WERI-Rb-1 (cell line): ENCODE results near the gene SH3TC2.

Experiments used
- DNase-seq: peaks from one replicate; pipeline ENCODE4 v3.0.0-alpha.2; 2020
- H3K27ac ChIP-seq: fragments of 250-450 bp; sonication (Bioruptor Pico); 2 replicates; pipeline ENCODE4 v1.5.1; 2020; ENCODE audit warnings: mild to moderate bottlenecking, moderate library complexity
- H3K27me3 ChIP-seq: fragments of 250-450 bp; sonication (Bioruptor Pico); 2 replicates; pipeline ENCODE4 v1.5.1; 2021; ENCODE audit warnings: mild to moderate bottlenecking, low read depth, moderate library complexity; ENCODE audit not compliant: insufficient read depth, severe bottlenecking
- H3K36me3 ChIP-seq: fragments of 250-450 bp; sonication (Bioruptor Pico); 2 replicates; pipeline ENCODE4 v1.5.1; 2020; ENCODE audit warnings: mild to moderate bottlenecking, moderate library complexity
- H3K4me3 ChIP-seq: 2 replicates; pipeline ENCODE4 v1.5.1; 2011; ENCODE audit warnings: low read depth, mild to moderate bottlenecking, control low read depth, low read length
- H3K9me3 ChIP-seq: fragments of 250-450 bp; sonication (Bioruptor Pico); 2 replicates; pipeline ENCODE4 v1.5.1; 2021; ENCODE audit warnings: mild to moderate bottlenecking, moderate library complexity; ENCODE audit not compliant: severe bottlenecking
- CTCF ChIP-seq: IDR thresholded peaks from 2 replicates; pipeline ENCODE4 v1.5.1; 2011; ENCODE audit warnings: low read depth, mild to moderate bottlenecking, control low read depth, inconsistent platforms, low read length

The SH3TC2 gene

DNA sequence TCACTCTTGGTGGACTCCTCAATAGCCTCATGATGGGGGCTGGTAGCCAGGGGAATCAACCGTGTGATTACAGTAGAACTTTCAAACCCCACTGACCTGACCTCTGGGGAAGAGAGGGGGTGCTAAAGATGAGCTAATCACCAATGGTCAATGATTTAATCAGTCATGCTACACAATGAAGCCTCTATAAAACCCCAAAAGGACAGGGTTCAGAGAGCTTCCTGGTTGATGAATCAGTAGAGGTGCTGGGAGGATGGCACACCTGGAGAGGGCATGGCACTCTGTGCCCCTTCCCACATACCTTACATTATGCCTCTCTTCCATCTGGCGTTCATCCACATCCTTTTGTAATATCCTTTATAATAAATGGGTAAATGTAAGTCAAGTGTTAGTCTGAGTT, 8.9 kb upstream of the SH3TC2 start:
- no peak overlapping the region for H3K27ac ChIP-seq
- no peak for DNase-seq
- peaks cover 18% of the 10 kb centered on the region for H3K27me3 ChIP-seq
- H3K4me3 ChIP-seq, result no peak overlapping the region
- H3K9me3 ChIP-seq, result no peaks in the 10 kb centered on the region
- H3K36me3 ChIP-seq, result no peaks in the 10 kb centered on the region
- no peak for TF ChIP-seq CTCF

- H3K27ac ChIP-seq, result no peak overlapping the region
- H3K9me3 ChIP-seq, result no peaks in the 10 kb centered on the region
- TF ChIP-seq CTCF, result no peak
These were observed 8.4 kb upstream of the SH3TC2 start for GRCh38 chr5:149071216-149071615.

GRCh38 chr5:149069711-149070110, 6.8 kb upstream of the SH3TC2 start:
- DNase-seq, result no peak
- H3K36me3 ChIP-seq, result no peaks in the 10 kb centered on the region
- H3K4me3 ChIP-seq, result no peak overlapping the region
- H3K27ac ChIP-seq, result no peak overlapping the region
- no peak for TF ChIP-seq CTCF
- no peaks in the 10 kb centered on the region for H3K9me3 ChIP-seq
- peaks cover 21% of the 10 kb centered on the region for H3K27me3 ChIP-seq

More at GRCh38 chr5:149071216-149071615, 8.4 kb upstream of the SH3TC2 start:
- DNase-seq, result no peak
- H3K27me3 ChIP-seq, result peaks cover 18% of the 10 kb centered on the region
- H3K4me3 ChIP-seq, result no peak overlapping the region
- no peaks in the 10 kb centered on the region for H3K36me3 ChIP-seq

GRCh38 chr5:149063896-149064478, 1.1 kb upstream of the SH3TC2 start:
- Histone ChIP-seq H3K9me3 (no peaks in the 10 kb centered on the region), H3K27me3 (peaks cover 38% of the 10 kb centered on the region), H3K4me3 (no peak overlapping the region), H3K27ac (no peak overlapping the region), H3K36me3 (no peaks in the 10 kb centered on the region)
- DNase-seq, result no peak
- TF ChIP-seq CTCF, result no peak

GRCh38 chr5:149062371-149063016, 368 bp downstream of the SH3TC2 start:
- Histone ChIP-seq H3K9me3 (no peaks in the 10 kb centered on the region), H3K36me3 (no peaks in the 10 kb centered on the region), H3K27me3 (peaks cover 43% of the 10 kb centered on the region), H3K4me3 (no peak overlapping the region), H3K27ac (no peak overlapping the region)
- no peak for DNase-seq
- no peak for TF ChIP-seq CTCF

- TF ChIP-seq CTCF, result no peak
These were observed 1.5 kb downstream of the SH3TC2 start for GRCh38 chr5:149061341-149061740.

More at GRCh38 chr5:149061341-149061740, 1.5 kb downstream of the SH3TC2 start:
- Histone ChIP-seq H3K9me3 (no peaks in the 10 kb centered on the region), H3K4me3 (no peak overlapping the region), H3K36me3 (no peaks in the 10 kb centered on the region), H3K27ac (no peak overlapping the region), H3K27me3 (peaks cover 38% of the 10 kb centered on the region)
- DNase-seq, result no peak
